ENCODE data around the gene MRO. TPM values are rescaled to one million over a fixed set of nuclear protein-coding genes. Genes with fewer than 3 reads are reported as not detected.

Gene MRO
- total and polyA plus RNA-seq, 2 of the 4 experiments (the other 2 are of a cell fraction): not detected

GRCh38 chr18:50830544-50830943, 10.7 kb upstream of the MRO start:
- dilution Hi-C loops (cut with HindIII; ENCODE audit: low sequenced_read_pairs, unreplicated experiment) (no loop called here), intact Hi-C loops (cut with micrococcal nuclease) (no loop called here), in situ Hi-C loops (cut with MboI; ENCODE audit: low sequenced_read_pairs) (no loop called here)
- Histone ChIP-seq H3K56ac (ENCODE audit: extremely low read depth, insufficient read depth, low read length) (no peak overlapping the region), H3K4ac (ENCODE audit: low read depth, low read length) (no peak overlapping the region), H3K9me3 (ENCODE audit: control insufficient read depth, insufficient read depth, low read length) (no peaks in the 10 kb centered on the region), H3K18ac (ENCODE audit: low read depth, low read length) (no peak overlapping the region), H3K4me3 (ENCODE audit: insufficient read depth, low read depth, low read length) (no peak overlapping the region), H3K27me3 (ENCODE audit: control insufficient read depth, insufficient read depth, low read length) (peaks cover 1% of the 10 kb centered on the region), H3K79me1 (ENCODE audit: low read depth in 1 of 2, low read length in 2 of 2) (no peaks in the 10 kb centered on the region), H4K5ac (ENCODE audit: low read depth, low read length) (no peak overlapping the region), H2BK15ac (ENCODE audit: low read depth, low read length) (no peak overlapping the region), H3K14ac (replicated peaks; ENCODE audit: low read depth, low read length) (no peak overlapping the region), H3K23ac (ENCODE audit: low read depth, low read length) (no peak overlapping the region), H4K91ac (ENCODE audit: insufficient read depth, low read depth, low read length) (no peak overlapping the region), H2BK20ac (ENCODE audit: low read depth, low read length) (no peak overlapping the region), H2AK5ac (ENCODE audit: low read depth, low read length) (no peak overlapping the region), H4K8ac (ENCODE audit: low read depth in 2 of 2, low read length in 2 of 2) (no peak overlapping the region), H3K9me1 (ENCODE audit: insufficient read depth, low read length) (no peaks in the 10 kb centered on the region), H2AFZ (replicated peaks; ENCODE audit: low read length, poor library complexity) (no peak overlapping the region), H2BK120ac (ENCODE audit: low read depth, low read length) (no peak overlapping the region), H4K20me1 (ENCODE audit: insufficient read depth, low read length) (no peaks in the 10 kb centered on the region), H3K27ac (ENCODE audit: insufficient read depth, low read length) (no peak overlapping the region), H2BK5ac (ENCODE audit: low read depth, low read length, poor library complexity, severe bottlenecking) (no peak overlapping the region), H3K9ac (ENCODE audit: low read depth, low read length) (no peak overlapping the region), H2AK9ac (replicated peaks; ENCODE audit: low read depth, low read length, poor library complexity) (no peak overlapping the region), H3K4me1 (ENCODE audit: control insufficient read depth, insufficient read depth, low read length) (no peaks in the 10 kb centered on the region), H3K4me2 (ENCODE audit: low read depth, low read length) (no peak overlapping the region), H3K36me3 (ENCODE audit: control insufficient read depth, insufficient read depth, low read length) (no peaks in the 10 kb centered on the region)
- TF ChIP-seq CEBPB (IDR thresholded peaks at IDR 0.05; ENCODE audit: low read depth, low read length) (no peak), MAZ (IDR thresholded peaks at IDR 0.05; ENCODE audit: borderline replicate concordance, low read depth, low read length) (no peak), ELK1 (IDR thresholded peaks at IDR 0.05; ENCODE audit: borderline replicate concordance, low read depth, low read length) (no peak), BHLHE40 (IDR thresholded peaks at IDR 0.05; ENCODE audit: low read depth, low read length) (no peak), RFX5 (IDR thresholded peaks at IDR 0.05; ENCODE audit: low read depth, low read length) (no peak), USF2 (IDR thresholded peaks at IDR 0.05; ENCODE audit: low read depth, low read length) (no peak), MXI1 (IDR thresholded peaks at IDR 0.05; ENCODE audit: borderline replicate concordance, low read depth, low read length) (no peak), MAFK (IDR thresholded peaks at IDR 0.05; ENCODE audit: low read depth, low read length) (no peak), RCOR1 (IDR thresholded peaks at IDR 0.05; ENCODE audit: insufficient replicate concordance, low read length) (no peak), CHD1 (IDR thresholded peaks at IDR 0.05; ENCODE audit: low read depth, low read length) (no peak), POLR2A (IDR thresholded peaks at IDR 0.05; ENCODE audit: low read depth, low read length) (no peak), FOS (IDR thresholded peaks at IDR 0.05; ENCODE audit: low read depth, low read length) (no peak), RAD21 (IDR thresholded peaks at IDR 0.05; ENCODE audit: low read length) (no peak), NFE2L2 (IDR thresholded peaks at IDR 0.05; ENCODE audit: low read depth, low read length) (no peak), CTCF (conservative IDR thresholded peaks at IDR 0.05; ENCODE audit: low read depth, low read length) (no peak), SMC3 (IDR thresholded peaks at IDR 0.05; ENCODE audit: low read depth, low read length) (no peak)
- ATAC-seq (ENCODE audit: low read depth) (no peak), DNase-seq (no peak)
- BruUV-seq (replicated peaks): no TSS peak
- ChIA-PET CTCF (no interaction called here), POLR2A (ENCODE audit: unreplicated experiment) (no interaction called here)
- WGBS, 2 experiments (ENCODE audit: extremely low coverage in 2 of 2, insufficient read length in 1 of 2): no CpG with 5 or more reads among the region's 5 CpGs
